SU-DHL-6 (cell line): Measurements from ENCODE around the gene ANTXRL.

ENCODE experiments used
- CTCF ChIP-seq: fragments of 200-600 bp; sonication (generic); IDR thresholded peaks from one replicate; pipeline ENCODE4 v1.5.1; 2017; ENCODE audit warnings: antibody characterized with exemption, mild to moderate bottlenecking, low read length, moderate library complexity; ENCODE audit not compliant: insufficient read depth, poor library complexity, severe bottlenecking
- EZH2phosphoT487 ChIP-seq: fragments of 200-600 bp; sonication (generic), shearing (Covaris generic); conservative IDR thresholded peaks from 2 replicates; pipeline ENCODE4 v1.6.1; 2018; ENCODE audit warnings: mild to moderate bottlenecking, antibody characterized with exemption, low read length, moderate library complexity, mixed read lengths

- no peak for TF ChIP-seq CTCF
- no peak for TF ChIP-seq EZH2phosphoT487
Measured at GRCh38 chr10:46268076-46268881, 18.5 kb upstream of the ANTXRL start.
